Measurements from ENCODE around the gene CHRNA4.

- TF ChIP-seq, protein P1, sequence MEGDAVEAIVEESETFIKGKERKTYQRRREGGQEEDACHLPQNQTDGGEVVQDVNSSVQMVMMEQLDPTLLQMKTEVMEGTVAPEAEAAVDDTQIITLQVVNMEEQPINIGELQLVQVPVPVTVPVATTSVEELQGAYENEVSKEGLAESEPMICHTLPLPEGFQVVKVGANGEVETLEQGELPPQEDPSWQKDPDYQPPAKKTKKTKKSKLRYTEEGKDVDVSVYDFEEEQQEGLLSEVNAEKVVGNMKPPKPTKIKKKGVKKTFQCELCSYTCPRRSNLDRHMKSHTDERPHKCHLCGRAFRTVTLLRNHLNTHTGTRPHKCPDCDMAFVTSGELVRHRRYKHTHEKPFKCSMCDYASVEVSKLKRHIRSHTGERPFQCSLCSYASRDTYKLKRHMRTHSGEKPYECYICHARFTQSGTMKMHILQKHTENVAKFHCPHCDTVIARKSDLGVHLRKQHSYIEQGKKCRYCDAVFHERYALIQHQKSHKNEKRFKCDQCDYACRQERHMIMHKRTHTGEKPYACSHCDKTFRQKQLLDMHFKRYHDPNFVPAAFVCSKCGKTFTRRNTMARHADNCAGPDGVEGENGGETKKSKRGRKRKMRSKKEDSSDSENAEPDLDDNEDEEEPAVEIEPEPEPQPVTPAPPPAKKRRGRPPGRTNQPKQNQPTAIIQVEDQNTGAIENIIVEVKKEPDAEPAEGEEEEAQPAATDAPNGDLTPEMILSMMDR (IDR thresholded peaks at IDR 0.05; ENCODE audit: borderline replicate concordance, extremely low read depth, low read length, poor library complexity, severe bottlenecking): no peak
- no peak for TF ChIP-seq EZH2 (IDR thresholded peaks at IDR 0.05; ENCODE audit: borderline replicate concordance, low read depth, low read length, severe bottlenecking)
These were observed 16.8 kb upstream of the CHRNA4 start for GRCh38 chr20:63377951-63378381.
